Neuron (in vitro differentiated cells): ENCODE data around the gene TPST1.
"Not testable (repeated sequence)": the region's sequence is repeated elsewhere in the genome, so short reads cannot be mapped to it uniquely, and the experiment has no call there.

Source experiments
- H2AFZ ChIP-seq: one replicate; pipeline ENCODE4 v1.6.1; 2013; ENCODE audit warnings: low read depth, mild to moderate bottlenecking, inconsistent platforms, low read length, moderate library complexity
- H3K27me3 ChIP-seq: one replicate; pipeline ENCODE4 v1.6.1; 2013; ENCODE audit warnings: low read length; ENCODE audit not compliant: insufficient read depth
- H3K36me3 ChIP-seq: one replicate; pipeline ENCODE4 v1.6.1; 2013; ENCODE audit warnings: low read length; ENCODE audit not compliant: insufficient read depth
- H3K4me1 ChIP-seq: one replicate; pipeline ENCODE4 v1.6.1; 2013; ENCODE audit warnings: low read length; ENCODE audit not compliant: insufficient read depth
- H3K4me3 ChIP-seq: 2 replicates; pipeline ENCODE4 v1.5.1; 2013; ENCODE audit warnings: mild to moderate bottlenecking, low read length, moderate library complexity
- H3K9me3 ChIP-seq: one replicate; pipeline ENCODE4 v1.6.1; 2013; ENCODE audit warnings: low read length

The TPST1 gene

GRCh38 chr7:66231326-66232216 is 26.4 kb downstream of the TPST1 start:
- not testable (repeated sequence) for H3K4me1 ChIP-seq, H3K4me3 ChIP-seq, H3K36me3 ChIP-seq, H3K27me3 ChIP-seq, H2AFZ ChIP-seq
- H3K9me3 ChIP-seq: peaks cover 13% of the 10 kb centered on the region

GRCh38 chr7:66233638-66234037 is 28.5 kb downstream of the TPST1 start:
- Histone ChIP-seq H2AFZ (no peak overlapping the region), H3K4me1 (peaks cover 5% of the 10 kb centered on the region), H3K27me3 (no peaks in the 10 kb centered on the region), H3K36me3 (peaks cover 5% of the 10 kb centered on the region), H3K9me3 (peaks cover 13% of the 10 kb centered on the region), H3K4me3 (no peak overlapping the region)

- Histone ChIP-seq H3K4me3 (no peak overlapping the region), H3K27me3 (no peaks in the 10 kb centered on the region), H2AFZ (no peak overlapping the region), H3K36me3 (peaks cover 12% of the 10 kb centered on the region), H3K9me3 (peaks cover 8% of the 10 kb centered on the region), H3K4me1 (peaks cover 8% of the 10 kb centered on the region)
Measured at GRCh38 chr7:66236713-66237303, 31.7 kb downstream of the TPST1 start.

- Histone ChIP-seq H3K9me3 (peaks cover 4% of the 10 kb centered on the region), H3K4me3 (no peak overlapping the region)
Measured at GRCh38 chr7:66237906-66238772, 33.0 kb downstream of the TPST1 start.

GRCh38 chr7:66238773-66239466 is 33.8 kb downstream of the TPST1 start:
- Histone ChIP-seq H3K9me3 (peaks cover 4% of the 10 kb centered on the region), H3K4me3 (no peak overlapping the region), H3K4me1 (peaks cover 8% of the 10 kb centered on the region), H3K36me3 (peaks cover 15% of the 10 kb centered on the region), H2AFZ (no peak overlapping the region), H3K27me3 (no peaks in the 10 kb centered on the region)

More at GRCh38 chr7:66237906-66238772, 33.0 kb downstream of the TPST1 start:
- Histone ChIP-seq H2AFZ (no peak overlapping the region), H3K36me3 (peaks cover 15% of the 10 kb centered on the region), H3K4me1 (peaks cover 8% of the 10 kb centered on the region), H3K27me3 (no peaks in the 10 kb centered on the region)

- H2AFZ ChIP-seq: no peak overlapping the region
- peaks cover 15% of the 10 kb centered on the region for H3K36me3 ChIP-seq
- H3K4me1 ChIP-seq: peaks cover 8% of the 10 kb centered on the region
- H3K4me3 ChIP-seq: no peak overlapping the region
- peaks cover 4% of the 10 kb centered on the region for H3K9me3 ChIP-seq
- no peaks in the 10 kb centered on the region for H3K27me3 ChIP-seq
Measured at GRCh38 chr7:66239467-66239856, 34.3 kb downstream of the TPST1 start.

GRCh38 chr7:66245008-66245407 is 39.9 kb downstream of the TPST1 start:
- no peaks in the 10 kb centered on the region for H3K27me3 ChIP-seq
- no peak overlapping the region for H2AFZ ChIP-seq
- peaks cover 6% of the 10 kb centered on the region for H3K9me3 ChIP-seq
- no peak overlapping the region for H3K4me3 ChIP-seq
- peaks cover 4% of the 10 kb centered on the region for H3K4me1 ChIP-seq
- H3K36me3 ChIP-seq: peaks cover 28% of the 10 kb centered on the region

- peaks cover 20% of the 10 kb centered on the region for H3K36me3 ChIP-seq
- H3K9me3 ChIP-seq: peaks cover 2% of the 10 kb centered on the region
Measured at GRCh38 chr7:66246554-66247171, 41.5 kb downstream of the TPST1 start.

GRCh38 chr7:66247380-66248078 is 42.4 kb downstream of the TPST1 start:
- H3K4me3 ChIP-seq: no peak overlapping the region
- H3K27me3 ChIP-seq: no peaks in the 10 kb centered on the region
- H2AFZ ChIP-seq: no peak overlapping the region
- H3K9me3 ChIP-seq: peaks cover 2% of the 10 kb centered on the region
- peaks cover 4% of the 10 kb centered on the region for H3K4me1 ChIP-seq
- peaks cover 20% of the 10 kb centered on the region for H3K36me3 ChIP-seq

More at GRCh38 chr7:66246554-66247171, 41.5 kb downstream of the TPST1 start:
- H3K27me3 ChIP-seq: no peaks in the 10 kb centered on the region
- no peak overlapping the region for H2AFZ ChIP-seq
- H3K4me3 ChIP-seq: no peak overlapping the region
- H3K4me1 ChIP-seq: peaks cover 4% of the 10 kb centered on the region

GRCh38 chr7:66250711-66251110 is 45.6 kb downstream of the TPST1 start:
- peaks cover 4% of the 10 kb centered on the region for H3K4me1 ChIP-seq
- no peak overlapping the region for H2AFZ ChIP-seq
- peaks cover 18% of the 10 kb centered on the region for H3K36me3 ChIP-seq
- peaks cover 2% of the 10 kb centered on the region for H3K9me3 ChIP-seq
- H3K27me3 ChIP-seq: no peaks in the 10 kb centered on the region
- H3K4me3 ChIP-seq: no peak overlapping the region

- no peak overlapping the region for H3K4me3 ChIP-seq
- H3K4me1 ChIP-seq: peaks cover 4% of the 10 kb centered on the region
- peaks cover 5% of the 10 kb centered on the region for H3K9me3 ChIP-seq
- no peak overlapping the region for H2AFZ ChIP-seq
- no peaks in the 10 kb centered on the region for H3K27me3 ChIP-seq
- peaks cover 2% of the 10 kb centered on the region for H3K36me3 ChIP-seq
Measured at GRCh38 chr7:66255534-66256100, 50.5 kb downstream of the TPST1 start.
